PFSK-1 (cell line): ENCODE results near the gene UBAP2.

Experiments used
- POLR2AphosphoS5 ChIP-seq: IDR thresholded peaks from 2 replicates; pipeline ENCODE4 v1.6.1; 2012; ENCODE audit warnings: low read depth, mild to moderate bottlenecking, control low read depth, low read length, moderate library complexity
- SIN3A ChIP-seq: IDR thresholded peaks from 2 replicates; pipeline ENCODE4 v1.6.1; 2012; ENCODE audit warnings: mild to moderate bottlenecking, low read length, moderate library complexity, borderline replicate concordance; ENCODE audit not compliant: insufficient read depth
- TAF1 ChIP-seq: IDR thresholded peaks from 2 replicates; pipeline ENCODE4 v1.6.1; 2012; ENCODE audit warnings: low read length, control low read depth, borderline replicate concordance; ENCODE audit not compliant: insufficient read depth

GRCh38 chr9:34098307-34098706, 49.6 kb upstream of the UBAP2 start:
- TF ChIP-seq SIN3A, result no peak
- no peak for TF ChIP-seq POLR2AphosphoS5
- TF ChIP-seq TAF1, result no peak
